HS-27A (cell line): ENCODE results near the gene RWDD4.

Experiments
- DNase-seq: peaks from one replicate; pipeline ENCODE4 v3.0.0-alpha.2; 2012; ENCODE audit warnings: low read depth, missing footprints

RWDD4 gene

GRCh38 chr4:183659029-183659871 lies at the start of gene RWDD4, which contains the start of gene TRAPPC11:
Gene RWDD4, minus strand, starts transcription at chr4:183659185. Its CDS starts 233 bp downstream, at chr4:183658952.
Gene TRAPPC11, plus strand, starts transcription at chr4:183659293. Its CDS starts 4,575 bp downstream, at chr4:183663868.
- DNase-seq, result peak; percentile 84

GRCh38 chr4:183702492-183702891 lies 43.5 kb upstream of the RWDD4 start:
- DNase-seq, result no peak

GRCh38 chr4:183700407-183700806 lies 41.4 kb upstream of the RWDD4 start:
- DNase-seq, result no peak

- DNase-seq, result no peak
Observed at GRCh38 chr4:183698909-183699308, 39.9 kb upstream of the RWDD4 start.

GRCh38 chr4:183691897-183692296 lies 32.9 kb upstream of the RWDD4 start:
- no peak for DNase-seq

GRCh38 chr4:183691006-183691405 lies 32.0 kb upstream of the RWDD4 start:
- no peak for DNase-seq

GRCh38 chr4:183688216-183688615 lies 29.2 kb upstream of the RWDD4 start:
- DNase-seq, result no peak

GRCh38 chr4:183686461-183686860 lies 27.5 kb upstream of the RWDD4 start:
- DNase-seq, result no peak

- DNase-seq, result no peak
Observed at GRCh38 chr4:183681119-183681518, 22.1 kb upstream of the RWDD4 start.

GRCh38 chr4:183675625-183676024 lies 16.6 kb upstream of the RWDD4 start:
- DNase-seq, result no peak

- DNase-seq, result no peak
Observed at GRCh38 chr4:183674153-183674552, 15.2 kb upstream of the RWDD4 start.

GRCh38 chr4:183670960-183671555 lies 12.1 kb upstream of the RWDD4 start:
- no peak for DNase-seq

GRCh38 chr4:183670251-183670650 lies 11.3 kb upstream of the RWDD4 start:
- DNase-seq, result no peak

- DNase-seq, result no peak
Observed at GRCh38 chr4:183666088-183666487, 7.1 kb upstream of the RWDD4 start.

- DNase-seq, result no peak
Observed at GRCh38 chr4:183659872-183660242, 872 bp upstream of the RWDD4 start.

GRCh38 chr4:183658362-183659028 lies 490 bp downstream of the RWDD4 start:
- no peak for DNase-seq

GRCh38 chr4:183657564-183657963 lies 1.4 kb downstream of the RWDD4 start:
- no peak for DNase-seq

- no peak for DNase-seq
Observed at GRCh38 chr4:183645326-183645725, 13.7 kb downstream of the RWDD4 start.

GRCh38 chr4:183639291-183639690 lies 19.7 kb downstream of the RWDD4 start:
- no peak for DNase-seq

GRCh38 chr4:183638436-183638835 lies 20.5 kb downstream of the RWDD4 start:
- DNase-seq, result no peak

- no peak for DNase-seq
Observed at GRCh38 chr4:183637461-183637860, 21.5 kb downstream of the RWDD4 start.

- DNase-seq, result no peak
Observed at GRCh38 chr4:183636923-183637322, 22.1 kb downstream of the RWDD4 start.

GRCh38 chr4:183636503-183636902 lies 22.5 kb downstream of the RWDD4 start:
- DNase-seq, result no peak
